Activated CD8-positive, alpha-beta T cell treated with anti-CD3 and anti-CD28 coated beads for 36 hours (primary cell): ENCODE measurements around the gene PKMYT1. TPM values are rescaled to one million over a fixed set of nuclear protein-coding genes. Genes with fewer than 3 reads are reported as not detected.
"Not testable (repeated sequence)": the region's sequence is repeated elsewhere in the genome, so short reads cannot be mapped to it uniquely, and the experiment has no call there.

Experiments
- ATAC-seq: fragments of 200-7000 bp; cut with Tn5 transposase; one replicate; pipeline ENCODE4 v1.10.0; 2021; ENCODE audit warnings: mild to moderate bottlenecking, moderate library complexity
- CTCF ChIA-PET: fragments of 350-600 bp; sonication (Branson Sonifier 250); formaldehyde crosslinking; loops from one replicate; lab custom pipeline; 2021; ENCODE audit warnings: antibody characterized with exemption; lab: Charles Lee
- POLR2A ChIA-PET: fragments of 350-600 bp; sonication (Branson Sonifier 250); formaldehyde crosslinking; loops from one replicate; lab custom pipeline; 2021; ENCODE audit warnings: antibody characterized with exemption; lab: Charles Lee
- DNase-seq: peaks from one replicate; pipeline ENCODE4 v3.0.0-alpha.2; 2020
- H3K27ac Mint-ChIP-seq: one replicate; pipeline ENCODE4 v1.8.0; 2021; ENCODE audit warnings: mild to moderate bottlenecking, mixed read lengths
- H3K27me3 Mint-ChIP-seq: one replicate; pipeline ENCODE4 v1.8.0; 2021; ENCODE audit warnings: mixed read lengths
- H3K36me3 Mint-ChIP-seq: one replicate; pipeline ENCODE4 v1.8.0; 2021; ENCODE audit warnings: low read depth, mixed read lengths
- H3K4me1 Mint-ChIP-seq: one replicate; pipeline ENCODE4 v1.8.0; 2021; ENCODE audit warnings: low read depth, mixed read lengths
- H3K4me3 Mint-ChIP-seq: one replicate; pipeline ENCODE4 v1.8.0; 2021; ENCODE audit warnings: mild to moderate bottlenecking, moderate library complexity, mixed read lengths
- H3K9me3 Mint-ChIP-seq: one replicate; pipeline ENCODE4 v1.8.0; 2021; ENCODE audit warnings: mixed read lengths
- intact Hi-C: fragments of 100-400 bp; cut with micrococcal nuclease; formaldehyde crosslinking; loops from one replicate; pipeline ENCODE4 v1.10.0; 2022
- total RNA-seq, 2 experiments: library from RNA; stranded (reverse); gene quantifications; one replicate each; pipeline ENCODE4 v1.2.3, GENCODE V29; 2021
- TF ChIP-seq, protein P1 (sequence below): fragments of 200-600 bp; IDR thresholded peaks from one replicate; pipeline ENCODE4 v1.8.0; 2022; ENCODE audit warnings: antibody characterized with exemption, mild to moderate bottlenecking

The PKMYT1 gene
- total RNA-seq, 2 experiments from 2014 or later: 121 to 123 TPM

DNA sequence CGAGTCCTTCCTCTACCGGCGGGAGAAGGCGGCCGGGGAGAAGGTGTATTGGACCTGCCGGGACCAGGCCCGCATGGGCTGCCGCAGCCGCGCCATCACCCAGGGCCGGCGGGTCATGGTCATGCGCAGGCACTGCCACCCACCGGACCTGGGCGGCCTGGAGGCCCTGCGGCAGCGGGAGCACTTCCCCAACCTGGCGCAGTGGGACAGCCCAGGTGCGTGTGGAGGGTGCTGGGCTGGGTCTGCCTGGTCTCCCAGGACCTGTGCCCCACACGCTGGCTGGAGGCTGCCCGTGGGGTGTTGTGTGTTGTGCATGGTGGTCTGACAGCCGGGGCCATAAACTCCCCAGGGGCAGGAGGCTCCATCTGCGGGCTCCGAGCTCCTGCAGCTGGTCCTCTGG is 43.1 kb downstream of the PKMYT1 start:
- peaks cover 11% of the 10 kb centered on the region for H3K36me3 Mint-ChIP-seq
- peaks cover 5% of the 10 kb centered on the region for H3K4me1 Mint-ChIP-seq
- POLR2A ChIA-PET: no interaction called here
- CTCF ChIA-PET: no interaction called here
- ATAC-seq (no peak), DNase-seq (no peak)
- no peak overlapping the region for H3K27ac Mint-ChIP-seq
- no peak overlapping the region for H3K4me3 Mint-ChIP-seq
- intact Hi-C loops: no loop called here
- H3K9me3 Mint-ChIP-seq: no peaks in the 10 kb centered on the region
- TF ChIP-seq, protein P1, sequence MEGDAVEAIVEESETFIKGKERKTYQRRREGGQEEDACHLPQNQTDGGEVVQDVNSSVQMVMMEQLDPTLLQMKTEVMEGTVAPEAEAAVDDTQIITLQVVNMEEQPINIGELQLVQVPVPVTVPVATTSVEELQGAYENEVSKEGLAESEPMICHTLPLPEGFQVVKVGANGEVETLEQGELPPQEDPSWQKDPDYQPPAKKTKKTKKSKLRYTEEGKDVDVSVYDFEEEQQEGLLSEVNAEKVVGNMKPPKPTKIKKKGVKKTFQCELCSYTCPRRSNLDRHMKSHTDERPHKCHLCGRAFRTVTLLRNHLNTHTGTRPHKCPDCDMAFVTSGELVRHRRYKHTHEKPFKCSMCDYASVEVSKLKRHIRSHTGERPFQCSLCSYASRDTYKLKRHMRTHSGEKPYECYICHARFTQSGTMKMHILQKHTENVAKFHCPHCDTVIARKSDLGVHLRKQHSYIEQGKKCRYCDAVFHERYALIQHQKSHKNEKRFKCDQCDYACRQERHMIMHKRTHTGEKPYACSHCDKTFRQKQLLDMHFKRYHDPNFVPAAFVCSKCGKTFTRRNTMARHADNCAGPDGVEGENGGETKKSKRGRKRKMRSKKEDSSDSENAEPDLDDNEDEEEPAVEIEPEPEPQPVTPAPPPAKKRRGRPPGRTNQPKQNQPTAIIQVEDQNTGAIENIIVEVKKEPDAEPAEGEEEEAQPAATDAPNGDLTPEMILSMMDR: no peak
- H3K27me3 Mint-ChIP-seq: no peaks in the 10 kb centered on the region

DNA sequence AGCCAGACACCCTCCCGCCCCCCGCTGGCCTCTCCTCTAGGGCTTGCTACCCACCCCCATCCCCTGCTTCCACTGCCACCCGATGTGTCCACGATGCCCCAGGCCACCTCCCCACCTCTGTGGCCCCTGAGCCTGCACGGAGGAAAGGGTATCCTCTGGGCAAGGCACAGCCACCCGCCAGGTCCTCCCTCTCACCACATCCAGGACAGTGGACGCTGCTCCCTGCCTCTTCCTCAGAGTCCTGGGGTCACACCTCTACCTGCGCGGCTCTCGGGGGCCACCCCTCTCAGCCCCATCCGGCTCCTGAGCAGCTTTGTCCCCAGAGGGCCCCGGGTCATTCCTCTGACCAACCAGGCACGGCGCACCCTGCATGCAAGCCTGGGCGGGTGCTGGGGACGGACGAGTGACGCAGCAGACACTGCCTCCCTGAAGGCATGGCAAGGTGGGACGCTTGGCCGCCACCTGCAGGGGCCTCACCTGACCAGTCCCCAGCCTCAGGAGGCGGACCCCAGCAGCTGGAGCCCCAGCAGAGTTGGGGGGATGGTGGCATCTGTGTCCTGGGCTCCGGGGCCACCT is 43.7 kb downstream of the PKMYT1 start:
- intact Hi-C loops: no loop called here
- DNase-seq: no peak
- CTCF ChIA-PET: no interaction called here
- ATAC-seq: no peak
- Mint-ChIP-seq H3K36me3 (peaks cover 11% of the 10 kb centered on the region), H3K4me1 (peaks cover 5% of the 10 kb centered on the region), H3K9me3 (no peaks in the 10 kb centered on the region), H3K4me3 (no peak overlapping the region), H3K27ac (no peak overlapping the region), H3K27me3 (no peaks in the 10 kb centered on the region)
- TF ChIP-seq, protein P1: no peak
- POLR2A ChIA-PET: no interaction called here

DNA sequence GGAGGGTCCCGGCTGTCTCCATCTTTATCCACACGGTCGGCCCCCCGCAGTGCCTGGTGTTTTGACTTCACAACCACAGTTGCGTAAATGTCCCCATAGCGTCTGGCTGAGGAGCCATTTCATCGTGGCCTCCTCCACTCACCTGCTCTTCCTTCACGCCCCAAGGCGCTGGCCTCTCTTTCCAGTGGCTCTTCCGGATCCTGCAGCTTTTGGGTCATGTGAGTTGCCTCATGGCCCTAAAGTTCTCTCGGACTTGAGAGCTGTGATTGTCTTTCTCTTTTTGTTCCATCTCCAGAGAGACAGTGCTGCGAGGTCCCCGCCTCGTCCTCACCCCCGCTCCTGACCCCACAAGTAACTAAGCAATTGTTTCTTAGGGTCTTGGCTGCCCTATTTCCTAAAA is 45.8 kb downstream of the PKMYT1 start:
- intact Hi-C loops: no loop called here
- Mint-ChIP-seq H3K36me3 (peaks cover 8% of the 10 kb centered on the region), H3K4me3 (no peak overlapping the region), H3K27ac (no peak overlapping the region), H3K4me1 (peaks cover 5% of the 10 kb centered on the region), H3K9me3 (no peaks in the 10 kb centered on the region), H3K27me3 (no peaks in the 10 kb centered on the region)
- ATAC-seq (no peak), DNase-seq (no peak)
- POLR2A ChIA-PET: no interaction called here
- CTCF ChIA-PET: interaction anchor here (1.5 kb wide), 1 partner anchor 7 kb away, joined by 5 read pairs; no protein-coding TSS in a partner anchor
- TF ChIP-seq, protein P1: no peak

- H3K4me1 Mint-ChIP-seq: peaks cover 5% of the 10 kb centered on the region
- TF ChIP-seq, protein P1: no peak
- ATAC-seq: no peak
- no peak for DNase-seq
- intact Hi-C loops: no loop called here
- H3K4me3 Mint-ChIP-seq: no peak overlapping the region
- ChIA-PET POLR2A (no interaction called here), CTCF (no interaction called here)
- no peaks in the 10 kb centered on the region for H3K9me3 Mint-ChIP-seq
- H3K27me3 Mint-ChIP-seq: no peaks in the 10 kb centered on the region
- no peak overlapping the region for H3K27ac Mint-ChIP-seq
- H3K36me3 Mint-ChIP-seq: peaks cover 5% of the 10 kb centered on the region
These were observed 46.5 kb downstream of the PKMYT1 start for GRCh38 chr16:2933701-2934100.

- no peaks in the 10 kb centered on the region for H3K9me3 Mint-ChIP-seq
- peaks cover 5% of the 10 kb centered on the region for H3K36me3 Mint-ChIP-seq
- H3K4me1 Mint-ChIP-seq: peaks cover 5% of the 10 kb centered on the region
- intact Hi-C loops: no loop called here
- TF ChIP-seq, protein P1: no peak
- ChIA-PET CTCF (interaction anchor here (1.3 kb wide), 1 partner anchor 28 kb away, joined by 3 read pairs; no protein-coding TSS in a partner anchor), POLR2A (no interaction called here)
- DNase-seq: no peak
- H3K4me3 Mint-ChIP-seq: no peak overlapping the region
- no peak for ATAC-seq
- no peaks in the 10 kb centered on the region for H3K27me3 Mint-ChIP-seq
- no peak overlapping the region for H3K27ac Mint-ChIP-seq
These were observed 47.1 kb downstream of the PKMYT1 start for GRCh38 chr16:2933136-2933535.

- ATAC-seq, intact Hi-C loops, H3K27ac Mint-ChIP-seq, H3K4me3 Mint-ChIP-seq, H3K36me3 Mint-ChIP-seq, DNase-seq, H3K9me3 Mint-ChIP-seq, H3K27me3 Mint-ChIP-seq: not testable (repeated sequence)
- H3K4me1 Mint-ChIP-seq: peaks cover 15% of the 10 kb centered on the region
- ChIA-PET POLR2A (interaction anchor here (0.7 kb wide), 1 partner anchor 154 kb away, joined by 3 read pairs; no protein-coding TSS in a partner anchor), CTCF (interaction anchor here (1.3 to 1.5 kb wide), 2 partner anchors 11 to 12 kb away, joined by 3 to 4 read pairs; no protein-coding TSS in a partner anchor)
These were observed 48.9 kb downstream of the PKMYT1 start for GRCh38 chr16:2931231-2931914.
